ENCODE data around the gene SLC1A7. TPM values are rescaled to one million over a fixed set of nuclear protein-coding genes. Genes with fewer than 3 reads are reported as not detected.

Gene SLC1A7
- total and polyA plus RNA-seq, 2 of the 13 experiments (the other 11 are each of a cell fraction or from before 2014, with no cell fraction given), result 0.04 to 2.0 TPM

DNA sequence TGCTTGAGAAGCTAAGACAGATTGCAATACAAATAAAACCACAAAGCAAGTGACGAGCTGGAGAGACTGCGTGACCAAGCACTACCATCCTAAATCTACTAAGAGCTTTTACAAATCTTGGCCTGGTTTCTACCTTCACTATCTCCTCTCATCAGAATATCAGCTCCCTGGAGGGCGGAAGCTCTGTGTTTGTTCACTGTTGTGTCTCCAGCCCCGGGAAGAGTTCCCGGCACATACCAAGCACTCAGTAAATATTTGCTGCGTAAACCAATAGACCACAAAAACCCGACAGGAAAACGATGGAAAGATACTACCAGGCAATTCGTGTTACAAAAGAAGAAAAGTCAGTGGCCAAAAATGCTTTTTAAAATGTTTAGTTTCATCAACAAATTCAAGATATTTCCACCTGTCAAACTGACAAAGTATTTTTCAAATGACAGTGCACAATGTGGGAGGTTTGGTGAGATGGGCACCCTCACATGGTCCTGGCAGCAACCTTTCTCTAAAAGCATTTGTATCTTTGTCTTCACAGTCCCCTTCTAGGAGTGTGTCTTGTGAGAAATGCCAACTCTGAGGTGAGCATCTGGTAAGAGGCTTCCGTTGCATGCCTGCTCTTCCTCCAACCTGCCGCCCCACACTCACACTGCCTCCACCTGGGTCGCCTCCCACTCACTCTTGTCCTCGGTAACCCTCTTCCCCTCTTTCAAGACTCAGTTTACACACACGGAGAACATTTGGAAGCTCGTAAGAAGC is 34.7 kb downstream of the SLC1A7 start (continued):
- TF ChIP-seq ZNF768 (CRISPR knock-in tag; IDR thresholded peaks at IDR 0.05), result no peak
- peak; percentile 89 for TF ChIP-seq FOXO1 (CRISPR knock-in tag; IDR thresholded peaks at IDR 0.05)
- TF ChIP-seq BCL6 (CRISPR knock-in tag; IDR thresholded peaks at IDR 0.05), result peak; percentile 95
- TF ChIP-seq, protein P1, sequence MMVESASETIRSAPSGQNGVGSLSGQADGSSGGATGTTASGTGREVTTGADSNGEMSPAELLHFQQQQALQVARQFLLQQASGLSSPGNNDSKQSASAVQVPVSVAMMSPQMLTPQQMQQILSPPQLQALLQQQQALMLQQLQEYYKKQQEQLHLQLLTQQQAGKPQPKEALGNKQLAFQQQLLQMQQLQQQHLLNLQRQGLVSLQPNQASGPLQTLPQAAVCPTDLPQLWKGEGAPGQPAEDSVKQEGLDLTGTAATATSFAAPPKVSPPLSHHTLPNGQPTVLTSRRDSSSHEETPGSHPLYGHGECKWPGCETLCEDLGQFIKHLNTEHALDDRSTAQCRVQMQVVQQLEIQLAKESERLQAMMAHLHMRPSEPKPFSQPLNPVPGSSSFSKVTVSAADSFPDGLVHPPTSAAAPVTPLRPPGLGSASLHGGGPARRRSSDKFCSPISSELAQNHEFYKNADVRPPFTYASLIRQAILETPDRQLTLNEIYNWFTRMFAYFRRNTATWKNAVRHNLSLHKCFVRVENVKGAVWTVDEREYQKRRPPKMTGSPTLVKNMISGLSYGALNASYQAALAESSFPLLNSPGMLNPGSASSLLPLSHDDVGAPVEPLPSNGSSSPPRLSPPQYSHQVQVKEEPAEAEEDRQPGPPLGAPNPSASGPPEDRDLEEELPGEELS (CRISPR knock-in tag; IDR thresholded peaks at IDR 0.05), result peak; percentile 97
- TF ChIP-seq, protein P2, sequence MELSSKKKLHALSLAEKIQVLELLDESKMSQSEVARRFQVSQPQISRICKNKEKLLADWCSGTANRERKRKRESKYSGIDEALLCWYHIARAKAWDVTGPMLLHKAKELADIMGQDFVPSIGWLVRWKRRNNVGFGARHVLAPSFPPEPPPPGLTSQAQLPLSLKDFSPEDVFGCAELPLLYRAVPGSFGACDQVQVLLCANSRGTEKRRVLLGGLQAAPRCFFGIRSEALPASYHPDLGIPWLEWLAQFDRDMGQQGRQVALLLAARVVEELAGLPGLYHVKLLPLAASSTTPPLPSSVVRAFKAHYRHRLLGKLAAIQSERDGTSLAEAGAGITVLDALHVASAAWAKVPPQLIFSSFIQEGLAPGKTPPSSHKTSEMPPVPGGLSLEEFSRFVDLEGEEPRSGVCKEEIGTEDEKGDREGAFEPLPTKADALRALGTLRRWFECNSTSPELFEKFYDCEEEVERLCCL (CRISPR knock-in tag; IDR thresholded peaks at IDR 0.05; ENCODE audit: borderline replicate concordance), result no peak
- TF ChIP-seq CAMTA2 (CRISPR knock-in tag; IDR thresholded peaks at IDR 0.05; ENCODE audit: borderline replicate concordance), result no peak
- no peak for TF ChIP-seq KLF13 (CRISPR knock-in tag; IDR thresholded peaks at IDR 0.05)
- no peak for TF ChIP-seq ZNF782 (CRISPR knock-in tag; IDR thresholded peaks at IDR 0.05; ENCODE audit: borderline replicate concordance)
- no peak for TF ChIP-seq HNRNPH1 (optimal IDR thresholded peaks at IDR 0.05; ENCODE audit: low read depth, low read length)
- no peak for TF ChIP-seq ZNF570 (CRISPR knock-in tag; IDR thresholded peaks at IDR 0.05; ENCODE audit: borderline replicate concordance)
- peak; percentile 99 for TF ChIP-seq ZNF12 (CRISPR knock-in tag; IDR thresholded peaks at IDR 0.05)
- TF ChIP-seq ZNF331 (CRISPR knock-in tag; IDR thresholded peaks at IDR 0.05), result peak; percentile 92
- TF ChIP-seq, protein P3, sequence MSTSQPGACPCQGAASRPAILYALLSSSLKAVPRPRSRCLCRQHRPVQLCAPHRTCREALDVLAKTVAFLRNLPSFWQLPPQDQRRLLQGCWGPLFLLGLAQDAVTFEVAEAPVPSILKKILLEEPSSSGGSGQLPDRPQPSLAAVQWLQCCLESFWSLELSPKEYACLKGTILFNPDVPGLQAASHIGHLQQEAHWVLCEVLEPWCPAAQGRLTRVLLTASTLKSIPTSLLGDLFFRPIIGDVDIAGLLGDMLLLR (CRISPR knock-in tag; IDR thresholded peaks at IDR 0.05), result no peak
- no peak for TF ChIP-seq ZNF101 (CRISPR knock-in tag; IDR thresholded peaks at IDR 0.05; ENCODE audit: borderline replicate concordance, low read depth)
- TF ChIP-seq, protein P4, sequence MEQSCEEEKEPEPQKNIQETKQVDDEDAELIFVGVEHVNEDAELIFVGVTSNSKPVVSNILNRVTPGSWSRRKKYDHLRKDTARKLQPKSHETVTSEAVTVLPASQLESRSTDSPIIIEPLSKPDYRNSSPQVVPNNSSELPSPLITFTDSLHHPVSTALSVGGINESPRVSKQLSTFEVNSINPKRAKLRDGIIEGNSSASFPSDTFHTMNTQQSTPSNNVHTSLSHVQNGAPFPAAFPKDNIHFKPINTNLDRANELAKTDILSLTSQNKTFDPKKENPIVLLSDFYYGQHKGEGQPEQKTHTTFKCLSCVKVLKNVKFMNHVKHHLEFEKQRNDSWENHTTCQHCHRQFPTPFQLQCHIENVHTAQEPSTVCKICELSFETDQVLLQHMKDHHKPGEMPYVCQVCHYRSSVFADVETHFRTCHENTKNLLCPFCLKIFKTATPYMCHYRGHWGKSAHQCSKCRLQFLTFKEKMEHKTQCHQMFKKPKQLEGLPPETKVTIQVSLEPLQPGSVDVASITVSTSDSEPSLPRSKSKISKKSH (CRISPR knock-in tag; IDR thresholded peaks at IDR 0.05; ENCODE audit: borderline replicate concordance), result no peak
- no peak for TF ChIP-seq ZNF207 (IDR thresholded peaks at IDR 0.05; ENCODE audit: borderline replicate concordance)
- TF ChIP-seq NFKB2 (CRISPR knock-in tag; IDR thresholded peaks at IDR 0.05; ENCODE audit: borderline replicate concordance), result no peak
- peak; percentile 20; the same call in 1 of the 2 replicates for TF ChIP-seq POGZ (CRISPR knock-in tag; IDR thresholded peaks at IDR 0.05)
- TF ChIP-seq EED (CRISPR knock-in tag; IDR thresholded peaks at IDR 0.05), result no peak
- no peak for TF ChIP-seq PHB2 (IDR thresholded peaks at IDR 0.05; ENCODE audit: partially characterized antibody)
- no peak for TF ChIP-seq ZSCAN21 (CRISPR knock-in tag; IDR thresholded peaks at IDR 0.05; ENCODE audit: borderline replicate concordance)
- TF ChIP-seq SMARCC2 (IDR thresholded peaks at IDR 0.05), result no peak
- no peak for TF ChIP-seq ZSCAN30 (CRISPR knock-in tag; IDR thresholded peaks at IDR 0.05)
- 0 out of 2 replicates have a peak, but pooled peaks have one; percentile 60 for TF ChIP-seq KLF9 (CRISPR knock-in tag; IDR thresholded peaks at IDR 0.05; ENCODE audit: low read depth)
- TF ChIP-seq, protein P5, sequence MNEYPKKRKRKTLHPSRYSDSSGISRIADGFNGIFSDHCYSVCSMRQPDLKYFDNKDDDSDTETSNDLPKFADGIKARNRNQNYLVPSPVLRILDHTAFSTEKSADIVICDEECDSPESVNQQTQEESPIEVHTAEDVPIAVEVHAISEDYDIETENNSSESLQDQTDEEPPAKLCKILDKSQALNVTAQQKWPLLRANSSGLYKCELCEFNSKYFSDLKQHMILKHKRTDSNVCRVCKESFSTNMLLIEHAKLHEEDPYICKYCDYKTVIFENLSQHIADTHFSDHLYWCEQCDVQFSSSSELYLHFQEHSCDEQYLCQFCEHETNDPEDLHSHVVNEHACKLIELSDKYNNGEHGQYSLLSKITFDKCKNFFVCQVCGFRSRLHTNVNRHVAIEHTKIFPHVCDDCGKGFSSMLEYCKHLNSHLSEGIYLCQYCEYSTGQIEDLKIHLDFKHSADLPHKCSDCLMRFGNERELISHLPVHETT (CRISPR knock-in tag; conservative IDR thresholded peaks at IDR 0.05), result peak; percentile 65; the same call in 1 of the 2 replicates

All from HepG2 (cell line).